NCI-H2196 treated with DMSO at 0.1 percent for 48 hours (cell line): ENCODE data around the gene NT5DC3.

ENCODE experiments used
- DNase-seq: peaks from one replicate; lab custom pipeline; 2025; ENCODE audit not compliant: unreplicated experiment; lab: John Stamatoyannopoulos, UW

Gene NT5DC3

GRCh38 chr12:103840876-103841689 is at the start of gene NT5DC3:
TSS of gene NT5DC3 (minus strand) at chr12:103841234. CDS start at chr12:103841156, 78 bp downstream.
- DNase-seq: peak; percentile 37

- DNase-seq: no peak
Observed at GRCh38 chr12:103887738-103888137, 46.7 kb upstream of the NT5DC3 start.

GRCh38 chr12:103886195-103886797 is 45.3 kb upstream of the NT5DC3 start:
- DNase-seq: no peak

GRCh38 chr12:103884316-103884715 is 43.3 kb upstream of the NT5DC3 start:
- DNase-seq: peak; percentile 13

- no peak for DNase-seq
Observed at GRCh38 chr12:103883908-103884307, 42.9 kb upstream of the NT5DC3 start.

GRCh38 chr12:103882861-103883596 is 42.0 kb upstream of the NT5DC3 start:
- DNase-seq: no peak

- DNase-seq: no peak
Observed at GRCh38 chr12:103881261-103881660, 40.2 kb upstream of the NT5DC3 start.

- DNase-seq: peak; percentile 28
Observed at GRCh38 chr12:103880299-103881142, 39.5 kb upstream of the NT5DC3 start.

- DNase-seq: no peak
Observed at GRCh38 chr12:103879878-103880277, 38.8 kb upstream of the NT5DC3 start.

- DNase-seq: no peak
Observed at GRCh38 chr12:103879048-103879692, 38.1 kb upstream of the NT5DC3 start.

GRCh38 chr12:103877934-103878510 is 37.0 kb upstream of the NT5DC3 start:
- DNase-seq: peak; percentile 69

GRCh38 chr12:103877288-103877687 is 36.3 kb upstream of the NT5DC3 start:
- no peak for DNase-seq

- no peak for DNase-seq
Observed at GRCh38 chr12:103875666-103876065, 34.6 kb upstream of the NT5DC3 start.

GRCh38 chr12:103868215-103868614 is 27.2 kb upstream of the NT5DC3 start:
- no peak for DNase-seq

- DNase-seq: no peak
Observed at GRCh38 chr12:103865151-103865730, 24.2 kb upstream of the NT5DC3 start.

GRCh38 chr12:103864710-103865109 is 23.7 kb upstream of the NT5DC3 start:
- no peak for DNase-seq

GRCh38 chr12:103858953-103859601 is 18.0 kb upstream of the NT5DC3 start:
- DNase-seq: no peak

GRCh38 chr12:103858335-103858734 is 17.3 kb upstream of the NT5DC3 start:
- DNase-seq: no peak

- no peak for DNase-seq
Observed at GRCh38 chr12:103857164-103857563, 16.1 kb upstream of the NT5DC3 start.
